Thyroid gland (tissue), 4 donors: ENCODE data around the gene QKI. TPM values are rescaled to one million over a fixed set of nuclear protein-coding genes. Genes with fewer than 3 reads are reported as not detected.

Experiments used
- DNase-seq, 2 donors: peaks; one replicate each; pipeline ENCODE4 v3.0.0-alpha.2; 2019
- H3K27ac ChIP-seq, 3 donors: fragments of 200-600 bp; sonication (generic); 1 replicate in 2 of 3; 2 replicates in 1 of 3; pipeline ENCODE4 v1.5.1; 2016 to 2019; ENCODE audit warnings: mild to moderate bottlenecking in 1 of 3, moderate library complexity in 1 of 3
- H3K27me3 ChIP-seq: fragments of 200-600 bp; sonication (generic); one replicate; pipeline ENCODE4 v1.5.1; 2019
- H3K36me3 ChIP-seq, 2 donors: fragments of 200-600 bp; sonication (generic); one replicate each; pipeline ENCODE4 v1.5.1; 2016 to 2019
- H3K4me1 ChIP-seq, 2 donors: fragments of 200-600 bp; sonication (generic); one replicate each; pipeline ENCODE4 v1.5.1; 2017 to 2019
- H3K4me3 ChIP-seq, 3 donors: fragments of 200-600 bp; sonication (generic); replicated peaks in 1 of 3; 1 replicate in 2 of 3; 2 replicates in 1 of 3; pipeline ENCODE4 v1.5.1; 2016; ENCODE audit warnings: mild to moderate bottlenecking in 1 of 3
- H3K9me3 ChIP-seq: fragments of 200-600 bp; sonication (generic); one replicate; pipeline ENCODE4 v1.5.1; 2017
- CTCF ChIP-seq, 6 experiments: fragments of 200-600 bp in 3 of 6; fragments of 450-650 bp in 3 of 6; sonication (generic) in 3 of 6; IDR thresholded peaks; one replicate each; pipeline ENCODE4 v1.5.1; 2016 to 2019; ENCODE audit warnings: antibody characterized with exemption in 6 of 6, mild to moderate bottlenecking in 2 of 6, inconsistent platforms in 1 of 6, moderate library complexity in 1 of 6
- POLR2A ChIP-seq, 2 donors: fragments of 450-650 bp; IDR thresholded peaks; one replicate each; pipeline ENCODE4 v1.6.1; 2017; ENCODE audit warnings: antibody characterized with exemption in 2 of 2, mild to moderate bottlenecking in 2 of 2, moderate library complexity in 1 of 2
- WGBS, 2 donors: methylation state at CpG; one replicate each; pipeline ENCODE4 v1.1.5; 2017; 5-methylcytosine and 5-hydroxymethylcytosine counted together
- intact Hi-C: fragments of 100-400 bp; cut with DNase I; formaldehyde crosslinking; loops from one replicate; pipeline ENCODE4 v1.15.1; 2023
- total RNA-seq, 4 donors: library from RNA; depleted of rRNA; stranded (reverse); fragments of >200 nt; gene quantifications; one replicate each; pipeline ENCODE4 v1.2.3, GENCODE V29; 2016

The QKI gene
- total RNA-seq, 4 donors from 2014 or later: 90.3 to 134 (median 101) TPM

- no peak overlapping the region for H3K27ac ChIP-seq
- TF ChIP-seq CTCF (IDR thresholded peaks at IDR 0.05) (no peak), POLR2A (IDR thresholded peaks at IDR 0.05) (no peak)
- WGBS, 2 donors: 84 to 86% methylated on average over 2 of the region's 2 CpGs
- H3K4me3 ChIP-seq: no peak overlapping the region
- no peak for DNase-seq
- peaks cover 3 to 7% of the 10 kb centered on the region in 2 donors for H3K4me1 ChIP-seq
- no peaks in the 10 kb centered on the region for H3K9me3 ChIP-seq
- H3K27me3 ChIP-seq: no peaks in the 10 kb centered on the region
- intact Hi-C loops: no loop called here
- H3K36me3 ChIP-seq: no peaks in the 10 kb centered on the region
These were observed 27.8 kb downstream of the QKI start for GRCh38 chr6:163442336-163442735.

- Histone ChIP-seq H3K4me1 (peaks cover 13 to 15% of the 10 kb centered on the region in 2 donors), H3K4me3 (no peak overlapping the region), H3K36me3 (no peaks in the 10 kb centered on the region), H3K27ac (no peak overlapping the region), H3K9me3 (no peaks in the 10 kb centered on the region), H3K27me3 (no peaks in the 10 kb centered on the region)
- DNase-seq: no peak
- TF ChIP-seq CTCF (IDR thresholded peaks at IDR 0.05): no peak
- TF ChIP-seq POLR2A (IDR thresholded peaks at IDR 0.05): no peak
- intact Hi-C loops: no loop called here
- 94 to 97% methylated on average over 2 of the region's 2 CpGs for WGBS, 2 donors
These were observed 29.6 kb downstream of the QKI start for GRCh38 chr6:163444077-163444476.

- 77% methylated on average over 4 of the region's 4 CpGs for WGBS, 2 donors
- H3K9me3 ChIP-seq: no peaks in the 10 kb centered on the region
- H3K4me1 ChIP-seq: peaks cover 12% of the 10 kb centered on the region in 2 donors
- no peak for DNase-seq
- no peaks in the 10 kb centered on the region for H3K27me3 ChIP-seq
- no peaks in the 10 kb centered on the region for H3K36me3 ChIP-seq
- no peak overlapping the region for H3K27ac ChIP-seq
- H3K4me3 ChIP-seq: no peak overlapping the region
- no peak for TF ChIP-seq CTCF (IDR thresholded peaks at IDR 0.05)
- no peak for TF ChIP-seq POLR2A (IDR thresholded peaks at IDR 0.05)
- intact Hi-C loops: no loop called here
These were observed 32.0 kb downstream of the QKI start for GRCh38 chr6:163446549-163446948.

GRCh38 chr6:163449076-163449475 is 34.6 kb downstream of the QKI start:
- H3K27me3 ChIP-seq: no peaks in the 10 kb centered on the region
- no peak for DNase-seq
- intact Hi-C loops: no loop called here
- WGBS, 2 donors: 39 to 57% methylated on average over 1 of the region's 1 CpG
- no peak overlapping the region for H3K4me3 ChIP-seq
- TF ChIP-seq CTCF (IDR thresholded peaks at IDR 0.05) (no peak), POLR2A (IDR thresholded peaks at IDR 0.05) (no peak)
- H3K36me3 ChIP-seq: no peaks in the 10 kb centered on the region
- H3K4me1 ChIP-seq: peaks cover 11% of the 10 kb centered on the region in 2 donors
- no peak overlapping the region for H3K27ac ChIP-seq
- H3K9me3 ChIP-seq: no peaks in the 10 kb centered on the region

- Histone ChIP-seq H3K36me3 (no peaks in the 10 kb centered on the region), H3K27ac (no peak overlapping the region), H3K27me3 (no peaks in the 10 kb centered on the region), H3K9me3 (no peaks in the 10 kb centered on the region), H3K4me1 (peaks cover 10 to 23% of the 10 kb centered on the region in 2 donors), H3K4me3 (no peak overlapping the region)
- 97% methylated on average over 2 of the region's 2 CpGs for WGBS, 2 donors
- TF ChIP-seq POLR2A (IDR thresholded peaks at IDR 0.05) (no peak), CTCF (IDR thresholded peaks at IDR 0.05) (no peak)
- no peak for DNase-seq
- intact Hi-C loops: no loop called here
These were observed 39.9 kb downstream of the QKI start for GRCh38 chr6:163454425-163454824.
